Measurements from ENCODE around the gene CCL27.

Gene CCL27

DNA sequence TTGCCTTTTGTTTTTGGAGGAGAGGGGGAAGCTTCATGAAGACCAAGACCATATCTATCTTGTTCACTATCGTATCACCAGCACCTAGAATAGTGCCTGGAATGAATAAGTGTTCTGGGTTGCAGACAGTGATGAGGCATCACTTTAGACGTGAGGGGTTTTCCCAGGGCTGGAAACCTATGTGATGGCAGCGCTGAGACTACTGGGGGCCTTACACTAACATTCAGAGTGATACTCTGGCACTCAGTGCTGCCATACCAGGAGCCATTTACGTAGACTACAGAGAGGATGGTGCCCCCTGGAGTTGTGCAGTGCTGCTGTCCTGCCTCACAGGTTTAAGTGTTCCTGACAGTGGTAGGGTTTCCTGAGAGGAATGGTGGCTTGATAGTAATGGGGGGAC is 21.7 kb upstream of the CCL27 start:
- no peak for DNase-seq

GRCh38 chr9:34675869-34676268 is 13.4 kb upstream of the CCL27 start:
- DNase-seq = no peak

DNA sequence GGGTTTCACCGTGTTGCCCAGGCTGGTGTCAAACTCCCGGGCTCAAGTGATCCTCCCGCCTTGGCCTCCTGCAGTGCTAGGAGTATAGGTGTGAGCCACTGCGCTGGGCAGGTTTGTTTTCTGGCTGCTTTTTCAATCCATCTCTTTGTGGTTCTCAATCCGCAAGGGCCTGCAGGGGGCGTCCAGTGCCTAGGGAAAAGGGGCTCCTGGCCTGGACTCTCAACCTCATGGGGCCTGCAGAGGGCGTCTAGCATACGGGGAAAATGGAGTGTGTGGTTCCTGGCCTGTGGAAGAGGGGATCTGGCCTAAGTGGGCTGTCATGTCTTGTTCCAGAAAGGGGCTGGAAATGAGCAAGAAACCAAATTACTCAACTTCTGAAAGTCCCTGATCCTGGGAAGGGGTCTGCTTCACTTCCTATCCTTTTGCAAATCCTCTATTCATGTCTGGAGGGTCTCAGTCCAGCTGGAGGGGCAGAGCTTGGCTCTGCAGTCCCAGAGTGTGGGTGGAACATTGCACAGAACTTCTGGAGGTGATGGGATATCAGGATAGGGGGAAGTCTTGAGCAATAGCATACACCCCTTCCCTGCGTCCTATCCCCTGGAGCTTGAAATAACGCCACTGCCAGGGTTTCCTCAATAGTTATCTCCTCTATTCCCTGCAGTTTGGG is 12.7 kb upstream of the CCL27 start:
- DNase-seq = peak; percentile 22

DNA sequence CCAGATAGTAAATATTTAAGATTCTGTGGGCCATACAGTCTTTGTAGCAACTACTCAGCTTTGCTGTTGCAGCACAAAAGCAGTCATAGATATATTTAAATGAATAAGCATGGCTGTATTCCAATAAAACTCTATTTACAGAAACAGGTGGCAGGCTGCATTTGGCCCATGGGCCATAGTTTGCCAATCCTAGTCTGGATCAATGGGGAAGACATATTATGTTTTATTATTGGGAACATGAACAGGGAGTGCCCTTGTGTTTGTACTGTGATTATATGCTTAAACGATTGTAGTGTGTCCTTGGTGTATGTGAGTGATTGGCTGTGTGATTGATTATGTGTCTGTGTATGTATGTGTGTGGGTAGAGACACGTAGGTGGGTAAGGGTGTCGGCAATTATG is 12.0 kb upstream of the CCL27 start:
- DNase-seq = no peak

GRCh38 chr9:34671307-34671706 is 8.8 kb upstream of the CCL27 start:
- DNase-seq = no peak

DNA sequence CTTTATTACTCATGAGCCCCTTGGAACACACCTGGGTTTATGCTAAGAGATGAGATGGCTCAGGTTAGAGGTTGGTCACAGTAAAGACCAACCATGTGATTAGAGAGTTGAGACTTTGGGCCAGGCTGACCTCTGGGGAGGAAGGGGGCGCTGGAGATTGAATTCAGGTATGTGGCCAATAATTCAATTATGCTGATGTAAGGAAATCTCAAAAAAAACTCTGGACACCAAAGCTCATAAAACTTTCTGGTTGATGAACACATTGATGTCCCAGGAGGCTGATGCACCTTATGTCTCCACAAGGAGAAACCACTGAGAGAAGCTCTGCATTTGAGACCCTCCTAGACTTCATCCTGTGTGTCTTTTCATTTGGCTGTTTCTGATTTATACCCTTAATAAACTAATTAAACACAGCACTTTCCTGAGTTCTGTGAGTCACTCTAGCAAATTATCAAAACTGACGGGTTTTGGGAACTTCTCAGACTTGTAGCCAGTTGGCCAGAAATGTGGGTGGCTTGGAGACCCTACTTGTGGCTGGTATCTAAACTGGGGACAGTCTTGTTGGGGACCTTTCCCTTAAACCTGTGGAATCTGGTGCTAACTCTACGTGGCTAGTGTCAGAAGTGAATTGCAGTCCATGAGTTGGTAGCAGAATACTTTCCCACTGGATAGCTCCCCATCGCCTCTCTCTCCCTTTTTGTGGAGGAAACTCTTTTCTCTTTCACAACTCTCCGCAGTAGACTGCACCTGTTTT is 7.5 kb upstream of the CCL27 start:
- DNase-seq = no peak

DNA sequence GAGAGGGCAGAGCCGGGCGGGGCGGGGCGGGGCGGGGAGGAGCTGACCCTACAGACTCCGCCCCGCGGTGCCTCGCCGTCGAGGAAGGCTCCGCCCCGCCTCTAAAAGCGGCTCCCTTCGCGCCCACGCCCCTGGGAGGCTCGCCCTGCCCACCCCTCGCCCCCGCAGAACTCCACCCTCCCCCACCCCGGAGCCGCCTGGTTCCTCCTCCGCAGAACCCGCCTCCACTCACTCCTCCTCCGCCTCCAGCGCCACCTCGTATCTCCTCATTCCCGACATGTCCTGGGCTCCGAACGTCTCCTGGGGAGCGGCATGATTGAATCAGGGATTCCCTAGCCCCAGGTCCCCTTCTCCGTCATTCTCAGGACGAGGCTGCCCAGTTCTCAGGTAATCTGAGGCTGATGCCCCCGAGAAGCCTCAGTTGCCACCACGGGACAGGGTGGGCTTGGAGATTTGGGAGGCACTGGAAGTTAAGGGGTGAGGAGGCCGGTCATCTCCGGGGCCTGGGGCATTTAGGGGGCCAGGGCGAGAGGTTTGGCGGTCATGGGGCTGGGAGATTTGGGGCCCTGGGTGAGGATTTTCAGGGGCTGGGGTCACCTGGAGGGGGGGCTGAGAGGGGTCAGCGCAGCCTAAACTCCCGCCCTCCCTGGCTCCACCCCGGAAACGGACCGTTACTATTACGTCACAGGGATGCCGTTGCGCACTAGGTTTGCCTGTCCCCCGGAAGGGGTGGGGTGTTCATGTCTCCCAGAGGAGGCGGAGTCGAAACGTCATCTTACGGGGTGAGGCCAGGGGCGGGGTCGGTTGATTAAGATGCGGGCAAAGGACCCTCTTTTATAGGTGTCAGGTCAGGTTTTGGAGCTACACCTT is 3.2 kb upstream of the CCL27 start:
- peak; percentile 91 for DNase-seq

- no peak for DNase-seq
Measured at GRCh38 chr9:34665067-34665380, 2.6 kb upstream of the CCL27 start.

DNA sequence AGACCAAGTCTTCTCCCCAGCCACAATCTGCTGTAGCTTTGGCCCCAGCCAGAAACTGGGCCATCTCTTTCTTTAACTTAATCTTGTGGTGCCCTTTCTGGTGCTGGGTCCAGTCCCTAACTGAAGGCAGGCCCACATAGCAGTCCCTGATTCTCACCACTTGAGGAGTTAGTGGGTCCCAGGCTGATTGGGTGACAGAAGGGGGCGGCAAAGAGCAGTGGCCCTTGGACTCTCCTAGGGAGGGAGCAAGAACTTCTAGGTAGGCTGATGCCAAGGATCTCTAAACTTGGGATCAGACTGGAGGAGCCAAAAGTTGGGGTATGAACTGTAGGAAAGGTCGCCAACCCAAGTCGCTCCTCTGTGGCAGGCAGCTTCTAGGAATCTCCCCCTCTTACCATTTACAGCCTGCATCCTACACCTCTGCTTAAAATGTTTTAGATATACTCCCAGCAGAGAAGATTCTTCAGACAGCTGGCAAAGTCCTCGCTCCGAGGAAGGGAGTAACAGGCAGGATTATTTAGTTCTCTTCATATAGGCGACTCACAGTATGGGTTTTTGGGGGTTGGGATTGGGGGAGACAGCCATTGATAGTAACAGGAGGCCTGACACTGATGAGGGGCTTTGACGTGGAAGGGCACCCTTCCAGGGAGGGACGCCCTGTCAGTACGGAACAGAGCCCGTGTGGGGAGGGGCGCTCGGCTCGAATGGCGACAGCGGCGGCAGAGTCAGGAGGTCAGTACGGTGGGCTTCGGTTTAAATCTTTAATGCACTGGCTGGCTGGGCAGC is 2.0 kb upstream of the CCL27 start:
- no peak for DNase-seq

GRCh38 chr9:34663303-34663605 is 797 bp upstream of the CCL27 start:
- no peak for DNase-seq

GRCh38 chr9:34659592-34660253 is 2.7 kb downstream of the CCL27 start:
- DNase-seq = no peak

DNA sequence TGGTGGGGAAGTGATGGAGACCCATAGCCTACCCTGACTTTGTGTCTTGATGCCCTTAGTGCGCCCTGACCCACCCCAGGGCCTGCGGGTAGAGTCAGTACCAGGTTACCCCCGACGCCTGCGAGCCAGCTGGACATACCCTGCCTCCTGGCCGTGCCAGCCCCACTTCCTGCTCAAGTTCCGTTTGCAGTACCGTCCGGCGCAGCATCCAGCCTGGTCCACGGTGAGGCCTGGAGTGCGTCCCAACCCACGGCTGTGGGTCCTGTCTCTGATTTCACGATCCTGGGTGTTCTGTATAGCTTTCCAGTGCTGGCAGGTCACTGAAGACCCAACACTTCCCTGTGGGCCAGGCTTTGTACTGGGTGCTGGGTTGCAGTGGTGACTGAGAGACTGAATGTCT is 4.0 kb downstream of the CCL27 start:
- DNase-seq = no peak

DNA sequence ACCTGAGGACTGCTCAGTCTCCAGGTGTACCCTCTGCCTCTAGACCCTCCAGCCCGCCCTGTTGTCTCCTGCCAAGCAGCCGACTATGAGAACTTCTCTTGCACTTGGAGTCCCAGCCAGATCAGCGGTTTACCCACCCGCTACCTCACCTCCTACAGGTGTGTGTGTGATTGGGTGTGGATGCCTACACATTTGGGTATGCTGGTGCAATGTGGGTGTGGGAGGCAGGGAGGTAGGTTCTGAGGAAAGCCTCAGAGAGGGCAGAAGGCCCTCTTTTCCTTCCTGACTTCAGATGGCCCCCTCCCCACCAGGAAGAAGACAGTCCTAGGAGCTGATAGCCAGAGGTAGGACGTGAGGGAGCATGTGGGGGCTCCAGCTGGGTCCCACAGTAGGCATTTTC is 5.5 kb downstream of the CCL27 start:
- DNase-seq = no peak

DNA sequence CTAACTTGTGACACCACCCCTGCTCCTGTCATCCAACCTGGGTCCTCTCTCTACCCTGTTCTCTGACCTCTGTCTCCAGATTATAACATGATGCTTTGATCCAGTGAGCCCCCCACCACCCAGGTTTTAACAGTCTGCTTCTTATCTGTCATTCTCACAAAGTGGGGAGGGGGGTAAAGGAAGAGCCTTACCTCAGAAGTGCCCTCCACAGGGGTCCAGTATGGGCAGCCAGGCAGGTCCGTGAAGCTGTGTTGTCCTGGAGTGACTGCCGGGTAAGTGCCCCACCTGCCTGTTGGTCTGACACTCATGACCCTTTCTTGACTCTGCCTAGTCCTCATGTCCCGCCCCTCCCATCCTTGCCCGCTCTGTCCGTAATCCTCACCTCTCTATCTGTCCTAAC is 7.1 kb downstream of the CCL27 start:
- DNase-seq = no peak

GRCh38 chr9:34654323-34655051 is 8.0 kb downstream of the CCL27 start:
- DNase-seq = peak; percentile 74

- no peak for DNase-seq
Measured at GRCh38 chr9:34653151-34654072, 9.0 kb downstream of the CCL27 start.

DNA sequence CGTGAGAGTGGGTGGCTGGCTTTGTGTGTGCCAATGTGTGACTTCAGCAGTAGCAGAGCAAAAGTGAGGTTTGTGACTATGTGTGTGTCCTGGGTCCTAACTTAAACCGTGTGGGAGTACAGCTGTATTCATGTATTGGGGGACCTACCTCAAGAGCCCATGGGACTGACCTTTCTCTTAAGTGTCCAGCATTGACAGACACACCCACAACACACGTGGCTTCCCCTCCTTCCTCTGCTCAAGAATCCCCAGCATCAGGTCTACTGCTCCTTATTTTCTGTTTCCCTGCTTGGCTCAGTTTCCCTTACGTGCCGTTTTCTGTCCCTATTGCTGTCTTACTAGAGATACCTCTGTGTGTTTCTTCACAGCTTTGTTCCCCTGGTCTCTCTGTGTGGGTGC is 9.9 kb downstream of the CCL27 start:
- no peak for DNase-seq

GRCh38 chr9:34651876-34652601 is 10.4 kb downstream of the CCL27 start, which contains the start of gene IL11RA:
Gene IL11RA, plus strand, starts transcription at chr9:34652185. Its CDS starts 3,033 bp downstream, at chr9:34655218.
- DNase-seq = no peak

DNA sequence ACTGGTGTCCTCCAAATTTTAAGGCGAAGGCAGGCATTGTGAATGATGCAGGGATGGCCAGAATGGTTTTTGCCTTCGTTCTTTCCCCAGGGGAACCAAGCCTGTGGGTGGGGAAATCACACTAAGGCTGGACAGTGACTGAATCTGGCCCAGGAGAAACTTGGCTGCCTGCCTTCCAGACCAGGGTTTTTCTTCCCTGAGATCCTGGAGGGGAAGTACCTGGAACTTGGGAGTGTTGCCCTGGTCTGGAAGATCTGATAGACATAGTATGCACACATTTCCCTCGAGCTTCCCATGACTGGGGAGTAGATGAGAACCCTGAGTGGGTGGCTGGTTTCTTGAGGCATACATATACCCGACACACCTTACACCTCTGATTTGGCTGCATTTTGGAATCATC is 11.1 kb downstream of the CCL27 start:
- DNase-seq = no peak

- no peak for DNase-seq
Measured at GRCh38 chr9:34650816-34651215, 11.6 kb downstream of the CCL27 start.

Data from DMS79 treated with DMSO at 0.1 percent for 48 hours (cell line).